Lower leg skin (tissue), 3 donors: ENCODE measurements around the gene OSTF1.

Source experiments
- POLR2A ChIP-seq, 2 donors: fragments of 450-650 bp; IDR thresholded peaks; one replicate each; pipeline ENCODE4 v1.6.1; 2016 to 2017; ENCODE audit warnings: antibody characterized with exemption in 2 of 2, mild to moderate bottlenecking in 1 of 2, moderate library complexity in 1 of 2
- TF ChIP-seq, protein P1 (sequence below), 3 donors: fragments of 450-650 bp; IDR thresholded peaks; one replicate each; pipeline ENCODE4 v1.5.1; 2016; ENCODE audit warnings: antibody characterized with exemption in 3 of 3, mild to moderate bottlenecking in 3 of 3, moderate library complexity in 2 of 3

DNA sequence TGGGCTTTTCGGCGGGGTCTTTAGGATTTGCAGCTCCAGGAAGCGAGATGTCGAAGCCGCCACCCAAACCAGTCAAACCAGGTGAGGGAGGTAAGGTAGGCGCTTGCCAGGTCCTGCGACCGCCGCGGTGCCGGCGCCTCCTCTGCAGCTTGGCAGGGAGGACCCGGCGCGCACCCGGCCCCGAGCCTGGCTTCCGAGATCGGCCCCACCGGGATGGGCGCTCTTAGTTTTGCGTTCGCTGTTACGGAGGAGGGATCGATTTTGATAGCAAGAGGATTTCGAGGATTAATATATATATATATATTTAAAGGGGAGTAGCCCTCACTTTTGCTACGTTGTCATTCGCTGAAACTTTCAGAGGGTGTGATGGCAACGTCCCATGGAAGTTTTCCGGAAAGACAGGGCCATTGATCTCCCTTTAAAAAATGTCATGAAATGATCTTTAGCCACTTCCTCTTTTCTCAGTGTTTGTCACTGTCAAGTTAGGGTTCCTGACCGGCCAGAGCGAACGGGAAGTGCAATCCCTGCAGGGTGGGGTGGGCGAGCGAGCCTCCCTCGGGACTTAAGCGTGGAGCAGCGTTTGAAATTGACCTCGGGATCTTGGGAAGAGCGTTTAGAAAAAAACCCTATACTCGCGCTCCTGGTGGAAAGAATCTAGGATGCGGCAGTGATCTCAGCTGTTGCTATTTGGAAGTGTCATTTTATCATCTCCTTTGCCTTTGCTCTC, 495 bp downstream of the OSTF1 start:
- no peak for TF ChIP-seq POLR2A (IDR thresholded peaks at IDR 0.05)
- TF ChIP-seq, protein P1, sequence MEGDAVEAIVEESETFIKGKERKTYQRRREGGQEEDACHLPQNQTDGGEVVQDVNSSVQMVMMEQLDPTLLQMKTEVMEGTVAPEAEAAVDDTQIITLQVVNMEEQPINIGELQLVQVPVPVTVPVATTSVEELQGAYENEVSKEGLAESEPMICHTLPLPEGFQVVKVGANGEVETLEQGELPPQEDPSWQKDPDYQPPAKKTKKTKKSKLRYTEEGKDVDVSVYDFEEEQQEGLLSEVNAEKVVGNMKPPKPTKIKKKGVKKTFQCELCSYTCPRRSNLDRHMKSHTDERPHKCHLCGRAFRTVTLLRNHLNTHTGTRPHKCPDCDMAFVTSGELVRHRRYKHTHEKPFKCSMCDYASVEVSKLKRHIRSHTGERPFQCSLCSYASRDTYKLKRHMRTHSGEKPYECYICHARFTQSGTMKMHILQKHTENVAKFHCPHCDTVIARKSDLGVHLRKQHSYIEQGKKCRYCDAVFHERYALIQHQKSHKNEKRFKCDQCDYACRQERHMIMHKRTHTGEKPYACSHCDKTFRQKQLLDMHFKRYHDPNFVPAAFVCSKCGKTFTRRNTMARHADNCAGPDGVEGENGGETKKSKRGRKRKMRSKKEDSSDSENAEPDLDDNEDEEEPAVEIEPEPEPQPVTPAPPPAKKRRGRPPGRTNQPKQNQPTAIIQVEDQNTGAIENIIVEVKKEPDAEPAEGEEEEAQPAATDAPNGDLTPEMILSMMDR (IDR thresholded peaks at IDR 0.05) = no peak
